Glutamatergic neuron (in vitro differentiated cells): ENCODE measurements around the gene RPUSD4. TPM values are rescaled to one million over a fixed set of nuclear protein-coding genes. Genes with fewer than 3 reads are reported as not detected.

ENCODE experiments used
- DNase-seq: peaks from one replicate; pipeline ENCODE4 v3.0.0; 2022
- H3K27ac Mint-ChIP-seq: one replicate; pipeline ENCODE4 v1.8.0; 2020; ENCODE audit warnings: mild to moderate bottlenecking, mixed read lengths, inconsistent platforms; ENCODE audit not compliant: unreplicated experiment
- H3K27me3 Mint-ChIP-seq: one replicate; pipeline ENCODE4 v1.8.0; 2020; ENCODE audit warnings: mild to moderate bottlenecking, moderate library complexity, mixed read lengths, inconsistent platforms; ENCODE audit not compliant: unreplicated experiment
- H3K36me3 Mint-ChIP-seq: one replicate; pipeline ENCODE4 v1.8.0; 2020; ENCODE audit warnings: mild to moderate bottlenecking, mixed read lengths, inconsistent platforms; ENCODE audit not compliant: unreplicated experiment
- H3K4me1 Mint-ChIP-seq: one replicate; pipeline ENCODE4 v1.8.0; 2020; ENCODE audit warnings: mild to moderate bottlenecking, low read depth, mixed read lengths, inconsistent platforms; ENCODE audit not compliant: unreplicated experiment
- H3K4me3 Mint-ChIP-seq: one replicate; pipeline ENCODE4 v1.8.0; 2020; ENCODE audit warnings: mild to moderate bottlenecking, mixed read lengths, inconsistent platforms; ENCODE audit not compliant: unreplicated experiment
- H3K9me3 Mint-ChIP-seq: one replicate; pipeline ENCODE4 v1.8.0; 2020; ENCODE audit warnings: mild to moderate bottlenecking, moderate library complexity, mixed read lengths, inconsistent platforms; ENCODE audit not compliant: unreplicated experiment
- total RNA-seq: library from RNA; stranded (reverse); fragmentation: NEBNext Ultra II Directional; extraction: Animal tissue kit (Norgen Biotek cat#: 25700); gene quantifications from one replicate; pipeline ENCODE4 v1.2.1, GENCODE V29; 2021; ENCODE audit not compliant: unreplicated experiment
- TF ChIP-seq, protein P1 (sequence below): fragments of 200-600 bp; sonication (generic); IDR thresholded peaks from one replicate; pipeline ENCODE4 v1.5.0; 2021; ENCODE audit not compliant: partially characterized antibody, unreplicated experiment

RPUSD4 gene
- total RNA-seq, 1 donor from 2014 or later: 41.8 TPM

DNA sequence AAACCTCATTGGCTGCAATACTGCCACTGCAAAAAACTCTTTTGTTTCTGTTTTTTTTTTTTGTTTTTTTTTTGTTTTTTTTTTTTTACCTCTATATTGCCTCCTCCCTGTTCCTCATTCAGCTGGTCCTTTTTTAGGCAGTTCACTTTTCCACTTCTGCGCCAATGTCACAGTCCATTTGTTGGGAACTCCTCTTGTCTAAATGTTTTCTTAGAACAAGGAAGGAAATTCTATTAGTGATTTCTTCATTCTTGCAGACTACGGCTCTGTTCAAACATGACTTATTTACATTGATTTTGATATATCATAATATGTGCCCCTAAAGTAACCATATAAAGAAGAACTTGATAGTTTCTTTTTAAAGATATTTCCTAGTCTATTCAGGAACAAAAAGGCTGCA, 3.0 kb upstream of the RPUSD4 start:
- TF ChIP-seq, protein P1, sequence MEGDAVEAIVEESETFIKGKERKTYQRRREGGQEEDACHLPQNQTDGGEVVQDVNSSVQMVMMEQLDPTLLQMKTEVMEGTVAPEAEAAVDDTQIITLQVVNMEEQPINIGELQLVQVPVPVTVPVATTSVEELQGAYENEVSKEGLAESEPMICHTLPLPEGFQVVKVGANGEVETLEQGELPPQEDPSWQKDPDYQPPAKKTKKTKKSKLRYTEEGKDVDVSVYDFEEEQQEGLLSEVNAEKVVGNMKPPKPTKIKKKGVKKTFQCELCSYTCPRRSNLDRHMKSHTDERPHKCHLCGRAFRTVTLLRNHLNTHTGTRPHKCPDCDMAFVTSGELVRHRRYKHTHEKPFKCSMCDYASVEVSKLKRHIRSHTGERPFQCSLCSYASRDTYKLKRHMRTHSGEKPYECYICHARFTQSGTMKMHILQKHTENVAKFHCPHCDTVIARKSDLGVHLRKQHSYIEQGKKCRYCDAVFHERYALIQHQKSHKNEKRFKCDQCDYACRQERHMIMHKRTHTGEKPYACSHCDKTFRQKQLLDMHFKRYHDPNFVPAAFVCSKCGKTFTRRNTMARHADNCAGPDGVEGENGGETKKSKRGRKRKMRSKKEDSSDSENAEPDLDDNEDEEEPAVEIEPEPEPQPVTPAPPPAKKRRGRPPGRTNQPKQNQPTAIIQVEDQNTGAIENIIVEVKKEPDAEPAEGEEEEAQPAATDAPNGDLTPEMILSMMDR: no peak
- DNase-seq: no peak
- Mint-ChIP-seq H3K27ac (no peak overlapping the region), H3K36me3 (no peaks in the 10 kb centered on the region), H3K9me3 (peaks cover 13% of the 10 kb centered on the region), H3K4me1 (peaks cover 9% of the 10 kb centered on the region), H3K4me3 (peak overlapping the region; percentile 62), H3K27me3 (peaks cover 7% of the 10 kb centered on the region)

DNA sequence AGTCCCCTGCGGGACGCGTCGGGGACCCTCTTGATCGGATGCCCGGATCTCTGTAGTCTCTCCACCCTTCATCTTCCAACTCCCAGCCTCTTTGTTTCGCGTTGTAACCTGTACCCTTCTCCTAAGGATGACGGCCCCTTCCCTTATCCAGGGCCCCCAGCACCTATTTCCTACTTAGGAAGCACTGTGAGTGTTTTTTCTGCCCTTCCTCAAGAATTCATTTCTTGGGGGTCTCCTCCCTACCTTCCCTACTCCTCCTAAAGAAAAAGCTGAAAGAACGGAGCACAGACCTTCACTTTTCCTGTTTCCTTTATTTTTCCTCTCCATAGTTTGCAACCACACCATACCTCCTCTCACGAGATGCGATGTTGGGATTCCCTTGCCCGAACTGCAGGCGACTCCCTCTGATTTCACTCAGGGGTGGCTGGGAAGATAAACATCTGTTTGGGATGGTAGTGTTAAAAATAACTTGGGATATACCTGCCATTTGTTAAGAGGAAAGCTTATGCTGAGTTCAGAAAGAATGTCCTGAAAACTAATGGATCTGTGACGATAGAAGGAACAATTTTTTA, 725 bp upstream of the RPUSD4 start:
- H3K4me1 Mint-ChIP-seq: peaks cover 9% of the 10 kb centered on the region
- peak overlapping the region; percentile 97 for H3K27ac Mint-ChIP-seq
- H3K4me3 Mint-ChIP-seq: peak overlapping the region; percentile 99
- peaks cover 9% of the 10 kb centered on the region for H3K27me3 Mint-ChIP-seq
- H3K36me3 Mint-ChIP-seq: no peaks in the 10 kb centered on the region
- TF ChIP-seq, protein P1: no peak
- H3K9me3 Mint-ChIP-seq: peaks cover 13% of the 10 kb centered on the region
- DNase-seq: no peak

DNA sequence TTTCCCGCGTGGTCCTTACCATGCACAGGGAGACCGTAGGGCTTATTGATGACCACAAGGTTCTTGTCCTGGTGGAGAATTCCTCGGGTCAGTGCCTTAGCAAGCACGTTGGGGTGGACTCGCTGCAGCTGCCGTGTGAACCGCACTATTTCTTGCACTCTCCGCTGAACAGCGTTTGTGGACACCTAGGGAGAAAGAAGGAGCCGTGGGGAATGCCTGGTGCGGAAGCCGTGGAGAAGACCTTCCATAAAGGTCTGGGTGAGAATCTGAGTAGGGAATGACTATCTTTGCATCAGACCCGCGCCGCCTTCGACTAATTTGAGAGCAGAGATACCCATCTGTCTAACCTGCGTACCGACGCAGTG, 597 bp downstream of the RPUSD4 start:
- TF ChIP-seq, protein P1: no peak
- H3K36me3 Mint-ChIP-seq: no peaks in the 10 kb centered on the region
- peaks cover 9% of the 10 kb centered on the region for H3K27me3 Mint-ChIP-seq
- no peak for DNase-seq
- peaks cover 13% of the 10 kb centered on the region for H3K9me3 Mint-ChIP-seq
- peak overlapping the region; percentile 99 for H3K4me3 Mint-ChIP-seq
- H3K27ac Mint-ChIP-seq: peak overlapping the region; percentile 97
- H3K4me1 Mint-ChIP-seq: peaks cover 9% of the 10 kb centered on the region

DNA sequence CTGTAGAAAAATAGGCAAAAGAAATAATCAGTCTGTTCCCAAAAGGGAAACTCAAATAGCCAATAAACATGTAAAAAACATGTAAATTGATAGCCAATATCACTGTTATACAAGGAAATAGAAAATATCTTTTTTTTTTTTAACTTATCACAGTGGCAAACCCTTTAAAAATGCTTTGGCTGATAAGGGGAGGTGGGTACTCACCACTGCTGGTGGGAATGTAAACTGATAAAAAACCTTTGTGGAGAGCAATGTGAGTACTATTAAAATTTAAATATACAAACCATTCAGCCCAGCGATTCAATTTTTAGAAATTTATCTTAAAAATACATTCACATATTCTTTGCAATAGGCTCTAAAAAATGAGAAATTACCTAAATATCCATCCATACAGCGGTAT, 3.6 kb downstream of the RPUSD4 start:
- no peak for DNase-seq
- no peak overlapping the region for H3K4me3 Mint-ChIP-seq
- H3K27me3 Mint-ChIP-seq: peaks cover 9% of the 10 kb centered on the region
- H3K36me3 Mint-ChIP-seq: no peaks in the 10 kb centered on the region
- peaks cover 13% of the 10 kb centered on the region for H3K9me3 Mint-ChIP-seq
- peaks cover 6% of the 10 kb centered on the region for H3K4me1 Mint-ChIP-seq
- TF ChIP-seq, protein P1: no peak
- no peak overlapping the region for H3K27ac Mint-ChIP-seq

DNA sequence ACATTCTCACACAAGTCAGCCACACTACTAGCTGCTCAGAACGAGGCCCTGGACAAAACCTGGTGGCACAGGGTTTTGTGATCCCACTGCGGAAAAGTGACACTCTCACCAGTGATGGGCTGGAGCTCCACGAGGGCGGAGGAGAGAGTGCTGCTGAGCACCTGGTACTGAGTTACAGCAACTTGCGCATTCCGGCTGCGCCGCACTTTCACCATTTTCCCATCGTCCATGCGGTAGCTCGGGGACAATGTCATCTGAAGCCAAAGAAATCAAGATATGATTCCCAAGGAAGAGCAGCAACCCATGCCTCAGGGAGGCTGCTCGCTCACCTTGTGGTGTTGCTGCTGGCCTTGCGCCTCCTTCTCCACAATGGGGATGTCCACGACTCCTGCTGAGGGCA, 6.1 kb downstream of the RPUSD4 start:
- Mint-ChIP-seq H3K9me3 (peaks cover 2% of the 10 kb centered on the region), H3K27ac (no peak overlapping the region), H3K36me3 (no peaks in the 10 kb centered on the region), H3K4me1 (peaks cover 4% of the 10 kb centered on the region), H3K27me3 (peaks cover 4% of the 10 kb centered on the region), H3K4me3 (no peak overlapping the region)
- no peak for DNase-seq
- TF ChIP-seq, protein P1: no peak
